Panc1 (cell line): ENCODE measurements around the gene SLCO4A1. TPM values are rescaled to one million over a fixed set of nuclear protein-coding genes. Genes with fewer than 3 reads are reported as not detected.

Source experiments
- ATAC-seq: fragments of 200-7000 bp; cut with Tn5 transposase; 2 replicates; pipeline ENCODE4 v1.9.1; 2020; ENCODE audit warnings: mild to moderate bottlenecking, moderate library complexity
- BruUV-seq: library from RNA; stranded (reverse); fragments of 400-500 nt; replicated peaks from 2 replicates; lab custom pipeline; 2021; lab: Mats Ljungman, UMichigan
- CTCF ChIA-PET: fragments of 300-600 bp; sonication (Branson Sonifier 250); formaldehyde crosslinking; loops from one replicate; lab custom pipeline; 2022; ENCODE audit warnings: antibody characterized with exemption; lab: Charles Lee
- POLR2A ChIA-PET: fragments of 300-600 bp; sonication (Branson Sonifier 250); formaldehyde crosslinking; loops from one replicate; lab custom pipeline; 2022; ENCODE audit warnings: antibody characterized with exemption; lab: Charles Lee
- DNase-seq: peaks from one replicate; pipeline ENCODE4 v3.0.0-alpha.2; 2010; ENCODE audit warnings: low read depth, low spot score
- H3K27ac ChIP-seq: 2 replicates; pipeline ENCODE4 v1.5.1; 2011; ENCODE audit warnings: mild to moderate bottlenecking, low read length, inconsistent platforms
- H3K27me3 ChIP-seq: fragments of 200-500 bp; sonication (Bioruptor generic); 2 replicates; pipeline ENCODE4 v1.6.0; 2014; ENCODE audit warnings: low read length, inconsistent platforms; ENCODE audit not compliant: control insufficient read depth, insufficient read depth
- H3K36me3 ChIP-seq: fragments of 200-500 bp; sonication (Bioruptor generic); 2 replicates; pipeline ENCODE4 v1.5.1; 2014; ENCODE audit warnings: inconsistent platforms, mild to moderate bottlenecking, low read length, moderate library complexity; ENCODE audit not compliant: control insufficient read depth, insufficient read depth
- H3K4me1 ChIP-seq: 2 replicates; pipeline ENCODE4 v1.5.1; 2011; ENCODE audit warnings: inconsistent platforms, mild to moderate bottlenecking, low read length, moderate library complexity; ENCODE audit not compliant: control insufficient read depth, insufficient read depth
- H3K4me3 ChIP-seq, 2 experiments: 2 replicates each; pipeline ENCODE4 v1.5.1; 2011 to 2012; ENCODE audit warnings: low read depth in 2 of 2, low read length in 2 of 2, mild to moderate bottlenecking in 2 of 2, inconsistent platforms in 1 of 2, moderate library complexity in 1 of 2
- H3K9me3 ChIP-seq: fragments of 200-500 bp; sonication (Bioruptor generic); 2 replicates; pipeline ENCODE4 v1.5.1; 2014; ENCODE audit warnings: low read depth, mild to moderate bottlenecking, inconsistent platforms, low read length, moderate library complexity; ENCODE audit not compliant: control insufficient read depth, insufficient read depth
- CTCF ChIP-seq: fragments of 450-650 bp; IDR thresholded peaks from 2 replicates; pipeline ENCODE4 v1.5.1; 2017; ENCODE audit warnings: mild to moderate bottlenecking
- POLR2AphosphoS5 ChIP-seq: IDR thresholded peaks from 2 replicates; pipeline ENCODE4 v1.6.1; 2012; ENCODE audit warnings: mild to moderate bottlenecking, low read depth, low read length, moderate library complexity
- REST ChIP-seq, 2 experiments: IDR thresholded peaks; 2 replicates each; pipeline ENCODE4 v1.6.1; 2011 to 2012; ENCODE audit warnings: low read depth in 2 of 2, control low read depth in 1 of 2, low read length in 1 of 2, mild to moderate bottlenecking in 1 of 2, moderate library complexity in 1 of 2; ENCODE audit not compliant: insufficient read depth in 1 of 2
- SIN3A ChIP-seq: IDR thresholded peaks from 2 replicates; pipeline ENCODE4 v1.6.1; 2012; ENCODE audit warnings: low read depth, mild to moderate bottlenecking, low read length, moderate library complexity, borderline replicate concordance; ENCODE audit not compliant: insufficient read depth
- TCF7L2 ChIP-seq: IDR thresholded peaks from 2 replicates; pipeline ENCODE4 v1.6.1; 2011; ENCODE audit warnings: mild to moderate bottlenecking, low read depth, low read length, inconsistent platforms
- in situ Hi-C: cut with HindIII; loops from 2 replicates; pipeline ENCODE4 v1.10.0; 2016; ENCODE audit warnings: low sequenced_read_pairs, low pct_unique_long_range_greater_than_20kb
- intact Hi-C: fragments of 100-400 bp; cut with micrococcal nuclease; formaldehyde crosslinking; loops from one replicate; pipeline ENCODE4 v1.10.0; 2022; ENCODE audit not compliant: unreplicated experiment
- total RNA-seq: library from RNA; stranded (reverse); gene quantifications from one replicate; pipeline ENCODE4 v1.2.1, GENCODE V29; 2021; ENCODE audit not compliant: unreplicated experiment

Gene SLCO4A1
- total RNA-seq, 1 experiment from 2014 or later = 167 TPM

- no peak for DNase-seq
- Histone ChIP-seq H3K27me3 (no peaks in the 10 kb centered on the region), H3K4me3 (no peak overlapping the region), H3K9me3 (no peaks in the 10 kb centered on the region), H3K27ac (peak overlapping the region; percentile 99), H3K4me1 (peaks cover 45% of the 10 kb centered on the region), H3K36me3 (no peaks in the 10 kb centered on the region)
- in situ Hi-C loops (no loop called here), intact Hi-C loops (loop anchor here (5.0 kb wide), 1 partner anchor 117 kb away; no protein-coding TSS in a partner anchor)
- ChIA-PET CTCF (interaction anchor here (0.6 kb wide), 1 partner anchor 58 kb away, joined by 6 read pairs; no protein-coding TSS in a partner anchor), POLR2A (no interaction called here)
- no TSS peak for BruUV-seq
- TF ChIP-seq POLR2AphosphoS5 = no peak
- TF ChIP-seq CTCF = no peak
- no peak for TF ChIP-seq SIN3A
- no peak for TF ChIP-seq TCF7L2
- no peak for TF ChIP-seq REST (IDR thresholded peaks at IDR 0.05; ENCODE audit: insufficient read depth in 1 of 2, low read depth in 2 of 2, low read length in 1 of 2)
- ATAC-seq = no peak
Observed at GRCh38 chr20:62609279-62609720, 33.0 kb upstream of the SLCO4A1 start.

- H3K4me3 ChIP-seq = no peak overlapping the region
- ATAC-seq (no peak), DNase-seq (no peak)
- no TSS peak for BruUV-seq
- POLR2A ChIA-PET = no interaction called here
- peak overlapping the region; percentile 99 for H3K27ac ChIP-seq
- H3K9me3 ChIP-seq = no peaks in the 10 kb centered on the region
- peaks cover 40% of the 10 kb centered on the region for H3K4me1 ChIP-seq
- no peaks in the 10 kb centered on the region for H3K36me3 ChIP-seq
- in situ Hi-C loops (no loop called here), intact Hi-C loops (loop anchor here (5.0 kb wide), 1 partner anchor 118 kb away; no protein-coding TSS in a partner anchor)
- no peak for TF ChIP-seq REST (IDR thresholded peaks at IDR 0.05; ENCODE audit: insufficient read depth in 1 of 2, low read depth in 2 of 2, low read length in 1 of 2)
- TF ChIP-seq SIN3A = no peak
- no peak for TF ChIP-seq POLR2AphosphoS5
- no peak for TF ChIP-seq CTCF
- TF ChIP-seq TCF7L2 = no peak
- CTCF ChIA-PET = interaction anchor here (0.6 kb wide), 1 partner anchor 59 kb away, joined by 6 read pairs; no protein-coding TSS in a partner anchor
- no peaks in the 10 kb centered on the region for H3K27me3 ChIP-seq
Observed at GRCh38 chr20:62609811-62610757, 32.2 kb upstream of the SLCO4A1 start.
